ENCODE results near the gene SAMD1.
A peak's percentile ranks its signal among the peaks of the same experiment; 100 is the strongest.

DNA sequence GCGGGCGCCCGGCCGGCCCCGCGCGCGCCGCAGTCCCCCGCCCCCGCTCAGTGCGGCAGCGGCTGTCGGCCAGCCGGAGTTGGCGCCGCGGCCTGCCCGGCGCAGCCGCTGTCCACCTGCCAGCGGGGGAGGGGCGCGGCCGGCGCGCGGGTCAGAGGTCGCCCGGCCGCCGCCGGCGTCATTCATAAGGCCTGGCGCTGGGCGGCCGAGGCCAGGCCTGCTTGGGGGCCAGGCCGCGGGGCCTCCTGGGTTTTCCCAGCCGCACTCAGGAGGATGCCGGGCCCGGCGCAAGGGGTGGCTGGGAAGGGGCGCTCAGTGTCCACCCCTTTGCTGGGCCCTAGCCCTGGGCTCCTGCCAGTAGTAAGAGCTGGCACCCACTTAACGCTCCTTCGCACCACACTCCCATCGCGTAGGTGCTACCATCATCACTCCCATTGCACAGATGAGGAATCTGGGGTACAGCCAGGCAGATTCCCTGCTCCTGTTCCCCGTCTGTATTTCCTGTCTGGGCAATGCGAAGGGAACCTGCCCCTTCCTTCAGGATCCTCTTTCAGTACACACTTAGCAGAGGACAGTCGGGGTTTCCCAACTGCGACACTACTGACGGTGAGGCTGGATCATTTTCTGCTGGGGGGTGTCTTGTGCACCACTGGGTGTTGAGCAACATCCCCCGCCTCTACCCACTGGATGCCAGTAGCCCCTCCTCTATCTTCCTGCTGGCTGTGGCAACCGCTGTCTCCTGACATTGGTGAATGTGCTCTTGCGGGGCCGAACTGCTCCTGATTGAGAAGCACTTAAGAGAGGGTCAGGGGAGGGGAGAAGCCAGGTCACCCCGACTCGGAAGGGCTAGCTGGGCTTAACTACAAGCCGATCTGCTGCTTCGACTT, 27.9 kb upstream of the SAMD1 start:
- TF ChIP-seq POLR2A (IDR thresholded peaks at IDR 0.05) (peak; percentile 37), CTCF (IDR thresholded peaks at IDR 0.05) (peak in 1 of 4 experiments; percentile 4), POLR2AphosphoS5 (IDR thresholded peaks at IDR 0.05) (peak; percentile 71)

All from prostate gland (tissue), 2 donors.